A673 (cell line): ENCODE data around the gene SMIM41.

Experiments
- EZH2 ChIP-seq: fragments of 200-600 bp; sonication (generic); IDR thresholded peaks from 2 replicates; pipeline ENCODE4 v1.6.1; 2017; ENCODE audit warnings: borderline replicate concordance, low read depth, mild to moderate bottlenecking, mixed read lengths, antibody characterized with exemption, low read length; ENCODE audit not compliant: poor library complexity, severe bottlenecking
- TF ChIP-seq, protein P1 (sequence below): fragments of 300-800, 200-600 bp; sonication (generic); conservative IDR thresholded peaks from 2 replicates; pipeline ENCODE4 v1.5.1; 2017; ENCODE audit warnings: low read depth, mild to moderate bottlenecking, antibody characterized with exemption, low read length, moderate library complexity, mixed read lengths

DNA sequence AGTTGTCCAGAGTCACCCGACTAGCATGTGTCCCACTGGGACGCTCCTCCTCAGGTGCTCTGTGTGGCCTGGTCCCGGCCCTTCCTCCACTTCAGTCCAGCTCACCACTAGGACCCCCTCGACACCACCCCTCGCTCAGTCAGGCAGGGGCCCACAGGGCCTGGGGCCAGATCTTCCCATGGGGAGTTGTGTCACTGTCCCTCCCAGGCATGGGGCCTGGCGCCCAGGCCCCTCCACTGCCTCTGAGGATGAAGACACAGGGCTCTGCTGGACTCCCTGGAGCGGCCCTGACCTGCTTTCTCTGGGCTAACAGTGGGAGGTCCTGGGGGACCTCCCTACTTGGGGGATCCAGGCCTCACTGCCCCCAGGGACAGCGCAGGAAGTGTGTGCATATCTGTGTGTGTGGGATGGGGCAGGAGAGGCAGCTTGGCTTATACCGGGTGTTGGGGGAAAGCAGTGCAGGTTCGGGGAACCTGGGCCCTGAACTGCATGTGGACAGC lies 68.5 kb downstream of the SMIM41 start:
- TF ChIP-seq, protein P1, sequence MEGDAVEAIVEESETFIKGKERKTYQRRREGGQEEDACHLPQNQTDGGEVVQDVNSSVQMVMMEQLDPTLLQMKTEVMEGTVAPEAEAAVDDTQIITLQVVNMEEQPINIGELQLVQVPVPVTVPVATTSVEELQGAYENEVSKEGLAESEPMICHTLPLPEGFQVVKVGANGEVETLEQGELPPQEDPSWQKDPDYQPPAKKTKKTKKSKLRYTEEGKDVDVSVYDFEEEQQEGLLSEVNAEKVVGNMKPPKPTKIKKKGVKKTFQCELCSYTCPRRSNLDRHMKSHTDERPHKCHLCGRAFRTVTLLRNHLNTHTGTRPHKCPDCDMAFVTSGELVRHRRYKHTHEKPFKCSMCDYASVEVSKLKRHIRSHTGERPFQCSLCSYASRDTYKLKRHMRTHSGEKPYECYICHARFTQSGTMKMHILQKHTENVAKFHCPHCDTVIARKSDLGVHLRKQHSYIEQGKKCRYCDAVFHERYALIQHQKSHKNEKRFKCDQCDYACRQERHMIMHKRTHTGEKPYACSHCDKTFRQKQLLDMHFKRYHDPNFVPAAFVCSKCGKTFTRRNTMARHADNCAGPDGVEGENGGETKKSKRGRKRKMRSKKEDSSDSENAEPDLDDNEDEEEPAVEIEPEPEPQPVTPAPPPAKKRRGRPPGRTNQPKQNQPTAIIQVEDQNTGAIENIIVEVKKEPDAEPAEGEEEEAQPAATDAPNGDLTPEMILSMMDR, result no peak
- TF ChIP-seq EZH2, result no peak
